GM18511 (cell line): ENCODE results near the gene THAP8.

Source experiments
- ATAC-seq: cut with Tn5 transposase; IDR thresholded peaks from one replicate; pipeline ENCODE4 v1.9.1; 2021; ENCODE audit warnings: mild to moderate bottlenecking, moderate library complexity; ENCODE audit not compliant: unreplicated experiment

THAP8 gene, protein sequence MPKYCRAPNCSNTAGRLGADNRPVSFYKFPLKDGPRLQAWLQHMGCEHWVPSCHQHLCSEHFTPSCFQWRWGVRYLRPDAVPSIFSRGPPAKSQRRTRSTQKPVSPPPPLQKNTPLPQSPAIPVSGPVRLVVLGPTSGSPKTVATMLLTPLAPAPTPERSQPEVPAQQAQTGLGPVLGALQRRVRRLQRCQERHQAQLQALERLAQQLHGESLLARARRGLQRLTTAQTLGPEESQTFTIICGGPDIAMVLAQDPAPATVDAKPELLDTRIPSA

DNA sequence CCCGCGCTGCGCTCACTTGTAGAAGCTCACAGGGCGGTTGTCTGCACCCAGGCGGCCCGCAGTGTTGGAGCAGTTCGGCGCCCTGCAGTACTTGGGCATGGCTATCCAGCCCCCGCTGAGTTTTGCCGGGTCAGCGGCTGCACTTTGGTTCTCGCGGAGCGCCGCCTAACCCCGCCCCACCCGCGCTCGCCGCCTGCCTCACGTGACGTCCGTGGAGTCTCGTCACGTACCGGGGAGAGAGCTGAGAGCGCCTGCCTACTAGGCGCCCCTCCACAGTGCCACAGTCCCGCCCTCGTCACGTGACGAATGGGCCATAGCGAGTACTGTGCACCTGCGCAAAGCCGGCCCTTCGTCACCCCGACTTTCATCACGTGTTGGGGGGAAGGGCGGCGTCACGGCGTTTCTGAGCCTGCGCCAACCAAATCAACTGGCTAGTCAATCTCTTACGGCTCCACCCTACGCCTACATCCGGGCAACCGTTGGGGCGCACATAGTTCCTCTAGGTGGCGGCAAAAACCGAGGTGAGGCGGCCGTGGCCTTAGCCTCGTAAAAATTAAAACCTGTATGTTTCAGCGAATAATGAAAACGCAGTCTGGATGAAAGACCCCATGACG is at the start of gene THAP8:
Gene THAP8, minus strand, starts transcription at position 167 of the 614 bp plus-strand sequence. Its CDS starts 68 bp downstream, at position 99.
- ATAC-seq: peak; percentile 85

DNA sequence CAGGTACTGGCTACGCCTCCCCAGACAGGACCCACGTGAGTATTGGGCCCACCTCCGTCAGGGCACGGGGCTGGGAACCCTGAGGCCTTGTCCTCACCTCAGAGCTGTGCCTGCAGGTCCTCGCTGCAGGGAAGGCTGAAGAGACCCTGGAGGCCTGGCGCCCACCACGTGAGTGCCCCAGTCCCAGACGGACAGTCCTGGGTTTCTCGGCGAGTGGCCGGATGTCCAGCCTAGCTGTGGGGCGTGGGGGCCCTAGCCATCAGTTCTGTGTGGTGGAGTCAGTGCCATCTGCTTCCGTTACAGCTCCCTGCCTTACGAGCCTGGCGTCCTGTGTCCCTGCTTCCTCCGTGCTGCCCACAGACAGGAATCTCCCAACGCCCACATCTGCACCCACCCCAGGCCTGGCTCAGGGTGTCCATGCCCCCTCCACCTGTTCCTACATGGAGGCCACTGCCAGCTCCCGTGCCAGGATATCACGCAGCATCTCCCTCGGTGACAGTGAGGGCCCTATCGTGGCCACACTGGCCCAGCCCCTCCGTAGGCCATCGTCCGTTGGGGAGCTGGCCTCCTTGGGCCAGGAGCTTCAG is 49.0 kb upstream of the THAP8 start:
- no peak for ATAC-seq

DNA sequence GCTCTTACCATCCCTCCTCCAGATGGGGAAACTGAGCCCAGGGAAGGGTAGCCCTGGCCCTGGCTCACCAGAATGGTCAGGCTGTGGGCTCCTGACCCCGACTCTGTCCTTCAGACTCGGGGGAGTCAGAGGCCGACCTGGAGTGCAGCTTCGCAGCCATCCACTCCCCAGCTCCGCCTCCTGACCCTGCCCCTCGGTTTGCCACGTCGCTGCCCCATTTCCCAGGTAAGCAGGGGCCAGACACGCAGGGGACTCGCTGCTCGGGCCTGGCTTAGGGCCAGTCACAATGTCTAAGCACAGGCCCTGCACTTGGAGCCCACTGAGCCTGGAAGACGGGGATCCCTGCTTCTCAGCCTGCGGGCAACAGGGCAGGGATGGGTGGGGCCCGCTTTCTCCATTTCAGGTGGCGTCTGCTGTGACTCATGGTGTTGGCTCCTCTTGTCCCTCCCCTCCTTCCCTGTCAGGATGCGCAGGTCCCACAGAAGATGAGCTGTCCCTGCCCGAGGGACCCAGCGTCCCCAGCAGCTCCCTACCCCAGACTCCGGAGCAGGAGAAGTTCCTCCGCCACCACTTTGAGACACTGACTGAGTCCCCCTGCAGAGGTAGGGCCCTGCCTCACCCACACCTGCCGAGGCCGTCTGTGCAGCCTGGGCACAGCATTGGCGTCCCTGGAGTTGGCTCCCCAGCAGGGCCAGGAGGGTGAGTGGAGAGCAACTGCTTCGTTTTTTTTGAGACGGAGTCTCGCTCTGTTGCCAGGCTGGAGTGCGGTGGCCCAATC is 47.7 kb upstream of the THAP8 start:
- ATAC-seq: no peak

DNA sequence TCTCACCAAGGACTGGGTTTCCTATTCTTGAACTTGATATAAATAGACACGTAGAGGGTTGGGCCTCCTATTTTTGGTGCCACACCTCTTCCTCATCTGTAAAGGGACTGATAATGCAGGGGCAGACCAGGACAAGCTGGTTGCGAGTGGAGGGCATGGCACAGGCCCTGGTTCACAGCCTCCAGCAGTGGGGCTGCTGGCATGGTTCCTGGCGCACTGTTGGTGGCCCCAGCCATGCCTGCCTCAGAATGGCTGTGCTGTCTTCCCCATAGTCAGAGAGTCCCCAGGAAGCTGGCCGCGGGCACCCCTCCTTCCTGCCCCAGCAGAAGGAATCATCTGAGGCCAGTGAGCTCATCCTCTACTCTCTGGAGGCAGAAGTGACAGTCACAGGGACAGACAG is 46.4 kb upstream of the THAP8 start:
- no peak for ATAC-seq

DNA sequence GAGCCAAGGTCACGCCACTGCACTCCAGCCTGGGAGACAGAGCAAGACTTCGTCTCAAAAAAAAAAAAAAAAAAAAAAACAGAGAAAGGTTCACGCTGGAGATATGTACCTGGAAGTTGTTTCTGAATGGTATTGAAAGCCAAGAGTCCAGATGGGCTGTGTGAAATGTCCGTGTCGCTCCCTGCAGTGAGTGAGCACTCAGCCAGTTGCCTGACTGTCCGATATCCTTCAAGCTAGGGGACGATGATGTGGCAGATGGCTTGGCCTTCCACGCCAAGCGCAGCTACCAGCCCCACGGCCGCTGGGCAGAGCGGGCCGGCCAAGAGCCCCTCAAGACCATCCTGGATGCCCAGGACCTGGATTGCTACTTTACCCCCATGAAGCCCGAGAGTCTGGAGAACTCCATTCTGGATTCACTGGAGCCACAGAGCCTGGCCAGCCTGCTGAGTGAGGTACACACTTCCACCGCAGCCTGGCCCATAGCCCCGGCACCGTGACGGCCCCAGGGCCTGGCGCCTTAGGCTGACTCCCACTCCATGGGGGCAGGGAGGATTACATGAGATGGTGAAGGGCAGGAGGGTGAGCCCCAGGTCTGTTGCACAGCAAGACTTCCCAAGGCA is 45.2 kb upstream of the THAP8 start:
- ATAC-seq: no peak

DNA sequence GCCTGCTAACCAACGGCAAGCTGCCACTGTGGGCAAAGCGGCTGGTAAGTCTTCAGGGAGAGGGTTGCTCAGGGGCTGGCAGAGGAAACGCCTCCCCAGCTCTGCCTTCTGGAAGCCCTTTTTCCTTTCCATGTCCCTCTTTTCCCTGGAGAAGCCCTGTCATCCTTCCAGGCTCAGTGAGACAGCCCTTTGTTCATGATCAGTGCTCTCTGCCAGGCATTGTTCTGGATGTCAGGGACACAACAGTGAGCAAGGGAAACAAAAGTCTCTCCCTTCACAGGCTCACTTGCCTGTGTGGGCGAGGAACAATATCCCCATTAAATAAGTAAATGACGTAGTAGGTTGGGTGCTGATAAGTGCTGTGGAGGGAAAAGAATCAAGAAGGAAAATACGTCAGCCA is 43.0 kb upstream of the THAP8 start:
- ATAC-seq: no peak

DNA sequence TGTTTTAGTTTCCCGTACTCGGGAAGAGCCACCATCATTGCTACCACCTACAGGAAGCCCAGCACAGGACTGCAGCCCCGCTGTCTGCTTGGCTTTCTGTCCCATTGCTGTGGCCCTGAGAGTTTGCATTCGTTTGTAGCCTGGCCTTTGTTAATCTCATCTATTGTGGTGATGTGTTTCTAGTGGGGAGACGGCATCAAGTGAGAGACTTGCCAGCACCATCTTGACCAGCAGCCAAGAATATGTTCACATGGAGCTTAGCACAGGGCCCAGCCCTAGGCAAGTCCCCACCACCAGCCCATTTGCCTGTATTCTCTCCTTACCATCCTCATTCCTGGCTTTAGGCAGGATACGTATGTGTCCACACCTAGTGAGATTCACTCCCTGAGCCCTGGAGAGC is 39.6 kb upstream of the THAP8 start:
- no peak for ATAC-seq

DNA sequence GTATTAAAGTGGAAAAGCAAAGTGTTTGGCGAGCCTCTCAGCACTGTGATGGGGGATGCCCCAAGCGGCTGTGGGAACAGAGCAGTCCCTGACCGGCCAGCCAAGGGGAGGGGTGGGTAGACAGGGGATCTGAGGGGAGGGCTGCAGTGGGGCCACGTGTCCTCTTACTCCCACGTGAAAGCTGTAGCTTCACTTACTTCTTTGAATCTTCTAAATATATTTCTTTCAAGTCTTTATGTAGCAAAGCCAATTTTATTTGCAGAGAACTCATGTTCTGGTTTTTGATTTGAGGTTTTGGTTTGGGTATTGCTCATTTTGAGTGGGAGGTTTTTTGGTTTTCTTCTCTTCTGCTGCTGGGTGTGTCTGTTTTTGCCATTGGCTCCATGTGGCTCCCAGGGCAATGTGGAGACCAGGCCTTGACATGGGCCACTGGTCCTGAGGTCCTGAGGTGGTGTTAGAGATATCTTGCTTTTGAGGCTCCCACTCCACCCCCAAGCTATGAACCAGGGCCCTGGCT is 39.1 kb upstream of the THAP8 start:
- no peak for ATAC-seq

DNA sequence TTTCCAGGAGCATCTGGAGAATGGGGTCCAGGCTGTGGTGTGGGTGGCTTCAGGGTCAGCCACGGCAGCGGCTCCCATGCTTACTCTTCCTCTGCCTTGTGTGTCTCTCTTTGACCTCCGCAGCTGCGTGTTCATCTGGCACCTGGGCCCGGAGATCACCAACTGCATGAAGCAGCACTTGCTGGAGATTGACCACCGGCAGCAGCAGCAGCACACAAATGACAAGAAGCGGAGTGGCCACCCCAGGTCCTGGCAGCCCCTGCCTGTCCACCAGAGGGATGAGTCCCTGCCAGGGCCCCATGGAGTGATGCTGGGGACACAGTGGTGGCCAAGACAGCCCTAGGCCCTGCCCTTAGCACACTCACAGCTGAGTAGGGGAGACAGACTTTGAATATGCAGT is 38.5 kb upstream of the THAP8 start:
- ATAC-seq: no peak

DNA sequence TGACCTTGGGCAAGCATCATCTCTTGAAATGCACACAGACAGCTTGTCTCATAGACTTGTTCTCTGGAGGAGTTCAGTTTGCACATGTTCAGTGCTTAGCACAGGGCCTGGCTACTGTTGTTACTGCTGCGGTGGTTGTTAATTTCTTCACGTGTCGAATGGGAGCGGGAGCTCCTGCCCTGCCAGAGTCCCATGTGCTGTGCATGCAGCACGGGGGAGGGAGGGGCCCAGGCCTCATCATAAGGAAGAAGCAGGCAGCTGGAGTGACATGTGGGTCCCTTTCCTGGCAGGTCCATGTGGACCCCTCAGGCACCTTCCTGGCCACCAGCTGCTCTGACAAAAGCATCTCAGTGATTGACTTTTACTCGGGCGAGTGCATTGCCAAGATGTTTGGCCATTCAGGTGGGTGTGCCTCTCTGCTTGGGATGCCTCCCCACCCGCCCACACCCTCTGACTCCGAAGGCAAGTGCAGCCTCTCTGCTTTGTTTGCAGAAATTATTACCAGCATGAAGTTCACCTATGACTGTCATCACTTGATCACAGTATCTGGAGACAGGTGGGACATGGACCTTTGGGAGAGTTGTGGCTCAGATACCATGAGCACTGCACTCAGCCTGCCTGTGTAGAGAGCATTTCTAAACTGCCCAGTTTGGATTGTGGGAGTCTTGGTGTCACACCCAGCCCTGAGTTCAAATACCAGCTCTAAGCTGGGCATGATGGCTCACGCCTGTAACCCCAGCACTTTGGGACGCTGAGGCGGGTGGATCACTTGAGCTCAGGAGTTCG is 37.0 kb upstream of the THAP8 start:
- ATAC-seq: no peak

DNA sequence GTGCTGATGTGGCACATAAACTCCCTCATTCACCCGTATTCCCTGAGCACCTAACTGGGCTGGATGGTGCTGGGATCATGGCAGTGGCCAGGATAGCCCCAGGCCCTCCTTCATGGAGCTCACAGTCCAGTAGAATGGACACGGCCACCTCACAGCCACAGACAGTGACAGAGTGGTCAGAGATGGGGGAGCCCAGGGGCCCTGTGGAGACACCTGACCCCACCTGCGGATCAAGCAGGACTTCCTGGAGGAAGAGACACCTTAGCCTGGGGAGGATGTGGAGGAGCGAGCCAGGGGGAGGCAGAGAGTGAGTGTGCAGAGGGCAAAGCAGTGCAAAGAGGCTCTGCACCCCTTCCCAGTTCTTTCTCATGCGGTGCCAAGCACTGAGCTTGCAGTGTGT is 35.8 kb upstream of the THAP8 start:
- ATAC-seq: no peak

DNA sequence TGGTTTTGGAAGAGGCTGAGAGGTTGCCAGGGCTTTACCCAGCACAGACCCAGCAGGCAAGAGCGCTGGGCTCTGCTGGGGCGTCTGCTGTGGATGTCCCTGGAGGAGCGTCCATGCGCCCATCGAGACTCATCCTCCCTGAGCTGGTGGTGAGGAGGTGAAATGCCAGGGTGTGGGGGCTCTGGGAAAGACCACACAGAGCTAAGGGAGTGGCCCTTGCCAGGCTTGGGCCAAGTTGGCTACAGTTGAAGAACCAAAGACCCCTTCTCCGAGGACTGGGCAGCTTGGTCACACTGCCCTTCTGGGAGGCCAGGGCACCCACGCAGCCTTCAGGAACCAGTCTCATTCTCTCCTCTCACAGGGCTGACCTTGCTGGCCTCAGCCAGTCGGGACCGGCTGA is 32.2 kb upstream of the THAP8 start:
- ATAC-seq: no peak

DNA sequence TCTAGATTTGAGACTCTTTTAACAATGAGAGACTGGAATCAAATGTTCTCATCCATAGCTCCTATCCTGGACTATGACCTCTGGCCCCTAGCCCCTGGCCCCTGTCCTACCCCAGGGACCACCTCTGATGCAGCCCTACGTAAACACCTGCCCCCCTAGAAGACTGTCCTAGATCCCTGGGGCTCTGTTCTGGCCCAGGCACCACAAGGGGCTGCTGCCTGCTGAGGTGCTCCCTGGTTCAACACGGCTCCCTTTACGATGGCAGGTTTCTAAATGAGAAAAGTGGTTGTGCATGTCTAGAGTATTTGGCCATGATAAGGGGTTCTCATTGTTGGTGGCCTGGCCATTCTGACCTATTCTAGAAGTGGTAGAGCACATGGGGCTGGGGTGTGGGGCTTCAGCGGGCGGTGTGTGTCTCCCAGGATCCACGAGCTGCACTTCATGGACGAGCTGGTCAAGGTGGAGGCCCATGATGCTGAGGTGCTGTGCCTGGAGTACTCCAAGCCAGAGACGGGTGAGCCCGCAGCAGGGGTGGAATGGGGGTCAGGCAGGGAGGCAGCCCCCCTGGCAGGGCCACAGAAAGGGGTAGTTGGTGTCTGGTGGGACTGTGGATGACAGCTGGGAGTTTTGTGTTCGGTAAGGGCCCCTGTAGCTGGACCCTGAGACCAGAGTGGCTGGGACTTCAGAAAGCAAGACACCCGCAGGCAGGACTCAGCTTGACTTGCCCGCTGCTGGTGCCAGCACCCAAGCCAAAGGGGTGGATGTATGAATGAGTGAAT is 30.3 kb upstream of the THAP8 start:
- no peak for ATAC-seq

DNA sequence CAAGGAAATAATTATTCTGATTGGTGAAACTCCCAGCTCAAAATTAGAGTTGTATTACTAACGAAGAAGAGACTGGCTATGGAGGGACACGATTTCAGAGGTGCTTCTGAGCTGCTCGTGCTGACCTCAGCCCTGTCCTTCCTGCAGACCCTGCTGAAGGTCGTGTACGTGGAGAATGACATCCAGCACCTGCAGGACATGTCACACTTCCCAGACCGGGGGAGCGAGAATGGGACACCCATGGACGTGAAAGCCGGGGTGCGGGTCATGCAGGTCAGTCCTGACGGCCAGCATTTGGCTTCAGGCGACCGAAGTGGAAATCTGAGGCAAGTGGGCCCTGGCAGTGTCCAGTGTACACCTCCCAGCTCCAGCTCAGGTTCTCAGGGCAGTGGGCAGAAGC is 28.8 kb upstream of the THAP8 start:
- ATAC-seq: no peak

DNA sequence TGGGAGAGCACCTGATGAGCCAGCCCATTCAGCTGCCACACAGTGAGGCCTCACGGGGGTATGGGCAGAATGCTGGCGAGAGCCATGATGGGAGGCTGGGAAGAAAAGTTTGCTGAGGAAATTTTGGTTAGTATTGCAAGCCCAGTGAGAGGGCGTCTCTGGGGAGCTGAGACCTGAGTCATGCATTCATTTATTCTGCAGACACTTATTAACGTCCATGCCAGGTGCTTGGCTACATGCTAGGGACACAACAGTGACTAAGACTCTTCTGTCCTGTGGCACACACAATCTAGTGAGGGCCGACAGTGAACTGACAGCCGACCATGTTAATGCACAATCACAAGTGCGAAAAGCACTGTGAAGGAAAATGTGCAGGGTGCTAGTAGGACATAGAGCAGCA is 27.8 kb upstream of the THAP8 start:
- ATAC-seq: no peak

DNA sequence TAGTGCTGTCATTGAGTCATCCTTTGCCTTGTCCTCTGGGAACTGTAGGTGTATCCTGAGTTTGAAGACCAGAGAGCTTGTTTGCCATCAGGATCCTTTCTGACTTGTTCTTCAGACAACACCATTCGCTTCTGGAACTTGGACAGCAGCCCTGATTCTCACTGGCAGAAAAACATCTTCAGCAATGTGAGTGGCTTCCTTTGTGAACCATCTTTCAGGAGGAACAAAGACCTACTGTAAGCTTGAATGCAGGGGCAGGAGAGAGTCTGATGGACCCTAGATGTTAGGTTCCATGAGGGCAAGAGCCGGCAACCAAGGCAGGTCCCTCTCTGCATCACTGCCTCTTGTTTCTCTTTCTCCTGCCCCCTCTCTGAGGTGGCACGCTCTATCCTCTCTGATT is 27.3 kb upstream of the THAP8 start:
- no peak for ATAC-seq

DNA sequence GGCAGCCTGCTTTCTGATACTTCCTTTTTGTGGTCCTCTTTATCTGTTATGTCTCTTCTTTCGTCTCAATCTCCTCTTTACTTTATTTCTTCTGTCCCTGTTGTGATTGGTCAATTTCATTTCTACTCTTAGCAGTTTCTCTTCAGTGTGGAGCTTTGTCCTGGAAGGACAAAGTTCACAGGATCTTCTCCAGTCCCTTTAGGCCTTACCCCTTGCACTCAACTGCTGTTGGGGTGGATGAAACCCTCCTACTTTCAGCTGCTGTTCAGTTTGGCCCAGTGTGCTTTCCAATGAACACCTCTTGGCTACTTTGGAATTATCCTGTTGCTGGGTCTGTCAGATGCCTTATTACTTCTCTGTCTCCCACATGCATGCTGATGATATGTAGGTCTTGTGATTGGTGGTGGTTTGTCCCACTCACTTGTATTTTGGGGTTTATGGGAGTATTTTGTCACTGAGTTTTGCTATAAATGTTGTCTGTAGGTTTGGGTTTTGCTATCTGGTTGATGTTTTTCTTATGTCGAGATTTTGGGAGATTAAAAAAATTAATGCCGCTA is 25.4 kb upstream of the THAP8 start:
- ATAC-seq: no peak

DNA sequence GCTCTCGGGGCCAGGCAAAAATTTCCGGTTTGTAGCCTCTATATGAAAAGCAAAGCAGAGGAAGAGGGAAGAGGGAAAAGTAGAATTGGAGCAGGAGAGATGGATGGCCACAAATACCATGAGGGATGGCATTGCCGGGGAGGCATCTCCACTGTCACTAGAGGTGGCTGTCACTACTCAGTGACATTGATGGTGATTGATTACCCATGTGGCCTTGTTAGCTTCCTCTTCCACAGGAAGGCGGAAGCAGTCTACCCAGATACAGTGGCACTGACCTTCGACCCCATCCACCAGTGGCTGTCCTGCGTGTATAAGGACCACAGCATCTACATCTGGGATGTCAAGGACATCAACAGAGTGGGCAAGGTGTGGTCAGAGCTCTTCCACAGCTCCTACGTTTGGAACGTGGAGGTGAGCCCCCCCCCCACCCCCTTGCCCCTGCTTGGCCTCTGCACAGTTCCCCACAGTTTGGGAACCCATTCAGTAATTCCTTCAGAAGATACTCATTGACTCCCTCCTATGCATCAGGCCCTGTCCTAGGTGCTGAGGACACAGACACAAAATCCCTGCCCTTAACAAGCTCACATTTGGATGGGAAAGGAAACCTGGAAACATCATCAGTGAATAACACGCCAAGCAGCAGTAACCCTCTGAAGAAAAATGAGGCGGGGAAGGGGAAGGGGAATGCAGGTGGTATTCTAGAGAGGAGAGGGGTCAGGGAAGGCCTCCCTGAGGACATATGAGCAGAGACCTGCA is 19.2 kb upstream of the THAP8 start:
- no peak for ATAC-seq

DNA sequence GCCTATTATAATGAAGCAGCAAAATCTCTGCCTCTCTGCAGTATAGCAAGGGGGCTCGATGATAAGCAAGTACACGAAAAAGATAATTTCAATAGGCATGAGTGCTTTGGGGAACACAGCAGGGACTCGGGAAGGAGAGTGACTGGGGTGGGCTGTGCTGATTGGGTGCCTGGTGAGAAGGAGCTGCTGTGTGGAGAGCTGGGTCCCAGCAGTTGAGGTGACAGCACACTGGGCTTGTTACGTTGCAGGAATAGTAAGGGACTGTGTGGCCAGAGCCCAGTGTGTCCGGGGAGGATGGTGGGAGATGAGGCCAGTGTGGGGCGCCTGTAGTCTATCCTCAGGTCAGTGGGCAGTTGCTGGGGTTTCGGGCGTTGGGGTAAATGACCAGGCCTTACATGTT is 18.0 kb upstream of the THAP8 start:
- ATAC-seq: no peak
